HepG2 (cell line): Measurements from ENCODE around the gene NFATC4. TPM values are rescaled to one million over a fixed set of nuclear protein-coding genes. Genes with fewer than 3 reads are reported as not detected.

ENCODE experiments used
- AGO2 ChIP-seq: fragments of 200-400 bp; formaldehyde crosslinking; optimal IDR thresholded peaks from 2 replicates; pipeline ENCODE3; 2017; ENCODE audit warnings: mild to moderate bottlenecking, low read depth, low read length, moderate library complexity
- DPF2 ChIP-seq: sonication (generic); formaldehyde crosslinking; IDR thresholded peaks from 2 replicates; pipeline ENCODE4 v1.4.0; 2020; ENCODE audit warnings: mild to moderate bottlenecking, low read depth, missing genetic modification reagents, borderline replicate concordance
- DR1 ChIP-seq: sonication (generic); formaldehyde crosslinking; IDR thresholded peaks from 2 replicates; pipeline ENCODE4 v1.8.0; 2021; ENCODE audit warnings: mild to moderate bottlenecking, missing genetic modification reagents, inconsistent platforms
- KAT8 ChIP-seq: IDR thresholded peaks from 2 replicates; pipeline ENCODE4 v1.6.1; 2016; ENCODE audit warnings: missing genetic modification reagents, missing compliant biosample characterization
- NFIB ChIP-seq: sonication (generic); formaldehyde crosslinking; IDR thresholded peaks from 2 replicates; pipeline ENCODE4 v1.9.0; 2021; ENCODE audit warnings: missing genetic modification reagents, mild to moderate bottlenecking, borderline replicate concordance
- PHF21A ChIP-seq: sonication (generic); formaldehyde crosslinking; IDR thresholded peaks from 2 replicates; pipeline ENCODE4 v1.5.0; 2020; ENCODE audit warnings: mild to moderate bottlenecking, missing genetic modification reagents
- SUZ12 ChIP-seq: fragments of 150-350 bp; IDR thresholded peaks from 2 replicates; pipeline ENCODE4 v1.6.1; 2014; ENCODE audit warnings: low read depth, low read length
- TBX2 ChIP-seq: sonication (generic); formaldehyde crosslinking; IDR thresholded peaks from 2 replicates; pipeline ENCODE4 v1.5.0; 2020; ENCODE audit warnings: missing genetic modification reagents, mild to moderate bottlenecking, borderline replicate concordance
- ZNF274 ChIP-seq: sonication (generic); formaldehyde crosslinking; IDR thresholded peaks from 2 replicates; pipeline ENCODE4 v1.5.1; 2020; ENCODE audit warnings: mild to moderate bottlenecking, missing genetic modification reagents
- ZNF781 ChIP-seq: sonication (generic); formaldehyde crosslinking; IDR thresholded peaks from 2 replicates; pipeline ENCODE4 v1.5.1; 2020; ENCODE audit warnings: borderline replicate concordance, mild to moderate bottlenecking, missing genetic modification reagents; ENCODE audit errors: not compliant biosample characterization
- polyA plus RNA-seq, 8 experiments: library from polyadenylated mRNA; depleted of rRNA in 3 of 8; stranded (reverse) in 7 of 8; unstranded in 1 of 8; fragments of >200 nt; fragmentation: Illumina TruSeq in 4 of 8; extraction: Trizol in 4 of 8; gene quantifications; 2 replicates each; pipeline versions ENCODE4 v1.2.1 to v1.2.3, GENCODE V29; 2011 to 2016; ENCODE audit warnings: low read depth in 4 of 8, missing spikeins in 1 of 8, mixed read lengths in 1 of 8; ENCODE audit not compliant: insufficient read depth in 1 of 8
- total RNA-seq, 5 experiments: library from RNA; depleted of rRNA; stranded (reverse); fragments of >200 nt; fragmentation: Illumina TruSeq; extraction: Trizol; gene quantifications; 2 replicates each; pipeline ENCODE4 v1.2.3, GENCODE V29; 2016; ENCODE audit warnings: low read depth in 1 of 5
- TF ChIP-seq, protein P1 (sequence below): IDR thresholded peaks from 2 replicates; pipeline ENCODE4 v1.6.1; 2016; ENCODE audit warnings: mild to moderate bottlenecking
- TF ChIP-seq, protein P2 (sequence below): sonication (generic); formaldehyde crosslinking; IDR thresholded peaks from 2 replicates; pipeline ENCODE4 v1.4.0; 2020; ENCODE audit warnings: missing genetic modification reagents
- TF ChIP-seq, protein P3 (sequence below): sonication (generic); formaldehyde crosslinking; IDR thresholded peaks from 2 replicates; pipeline ENCODE4 v1.8.0; 2022; ENCODE audit warnings: mild to moderate bottlenecking, missing genetic modification reagents; ENCODE audit not compliant: insufficient replicate concordance
- TF ChIP-seq, protein P4 (sequence below): sonication (generic); formaldehyde crosslinking; IDR thresholded peaks from 2 replicates; pipeline ENCODE4 v1.4.0; 2020; ENCODE audit warnings: missing genetic modification reagents, borderline replicate concordance

Gene NFATC4
- total and polyA plus RNA-seq, 2 of the 13 experiments (the other 11 are each of a cell fraction or from before 2014, with no cell fraction given): 0.04 to 0.15 TPM

DNA sequence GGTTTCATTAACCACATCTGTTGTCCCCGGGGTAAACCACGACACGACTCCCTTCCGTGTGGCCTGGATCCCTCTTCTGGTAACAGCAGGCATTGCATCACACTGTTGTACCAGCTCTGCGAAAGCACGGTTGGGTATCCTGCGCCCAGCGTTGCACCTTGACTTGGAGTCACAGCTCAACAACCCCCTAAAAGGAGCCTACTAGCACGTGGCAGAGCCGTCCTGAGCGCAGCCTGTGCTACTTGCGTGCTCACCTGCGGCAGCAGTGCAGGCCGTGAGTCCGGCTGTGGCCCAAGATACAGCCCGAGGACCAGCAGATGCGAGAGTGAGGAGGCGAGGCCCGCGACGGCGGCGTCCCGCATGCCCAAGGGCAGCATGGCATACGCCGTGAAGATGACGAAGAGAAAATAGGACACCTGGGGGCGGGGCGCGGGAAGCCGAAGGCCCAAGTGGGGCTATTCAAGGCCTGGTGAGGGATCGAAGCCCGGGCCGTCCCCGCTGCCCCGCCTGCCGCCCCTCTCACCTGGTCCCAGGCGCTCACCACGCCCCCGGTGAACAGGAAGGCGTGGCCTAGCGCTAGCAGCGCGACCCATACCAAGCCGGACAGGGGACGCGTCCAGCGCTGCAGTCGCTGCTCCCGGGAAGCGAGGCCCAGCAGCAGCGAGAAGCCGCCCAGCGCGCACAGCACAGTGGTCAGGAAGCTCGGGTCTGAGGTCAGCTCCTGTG is 35.6 kb upstream of the NFATC4 start (continued):
- TF ChIP-seq, protein P1, sequence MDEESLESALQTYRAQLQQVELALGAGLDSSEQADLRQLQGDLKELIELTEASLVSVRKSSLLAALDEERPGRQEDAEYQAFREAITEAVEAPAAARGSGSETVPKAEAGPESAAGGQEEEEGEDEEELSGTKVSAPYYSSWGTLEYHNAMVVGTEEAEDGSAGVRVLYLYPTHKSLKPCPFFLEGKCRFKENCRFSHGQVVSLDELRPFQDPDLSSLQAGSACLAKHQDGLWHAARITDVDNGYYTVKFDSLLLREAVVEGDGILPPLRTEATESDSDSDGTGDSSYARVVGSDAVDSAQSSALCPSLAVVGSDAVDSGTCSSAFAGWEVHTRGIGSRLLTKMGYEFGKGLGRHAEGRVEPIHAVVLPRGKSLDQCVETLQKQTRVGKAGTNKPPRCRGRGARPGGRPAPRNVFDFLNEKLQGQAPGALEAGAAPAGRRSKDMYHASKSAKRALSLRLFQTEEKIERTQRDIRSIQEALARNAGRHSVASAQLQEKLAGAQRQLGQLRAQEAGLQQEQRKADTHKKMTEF: peak; percentile 87; the same call in 1 of the 2 replicates
- TF ChIP-seq AGO2 (no peak), ZNF781 (CRISPR knock-in tag) (peak; percentile 95), SUZ12 (no peak), ZNF274 (CRISPR knock-in tag) (peak; percentile 99), DR1 (no peak), PHF21A (peak; percentile 67; the same call in 1 of the 2 replicates), TBX2 (CRISPR knock-in tag) (peak; percentile 90; the same call in 1 of the 2 replicates), KAT8 (CRISPR knock-in tag) (peak; percentile 71; the same call in 1 of the 2 replicates), NFIB (CRISPR knock-in tag) (no peak), DPF2 (peak; percentile 22)
- TF ChIP-seq, protein P2, sequence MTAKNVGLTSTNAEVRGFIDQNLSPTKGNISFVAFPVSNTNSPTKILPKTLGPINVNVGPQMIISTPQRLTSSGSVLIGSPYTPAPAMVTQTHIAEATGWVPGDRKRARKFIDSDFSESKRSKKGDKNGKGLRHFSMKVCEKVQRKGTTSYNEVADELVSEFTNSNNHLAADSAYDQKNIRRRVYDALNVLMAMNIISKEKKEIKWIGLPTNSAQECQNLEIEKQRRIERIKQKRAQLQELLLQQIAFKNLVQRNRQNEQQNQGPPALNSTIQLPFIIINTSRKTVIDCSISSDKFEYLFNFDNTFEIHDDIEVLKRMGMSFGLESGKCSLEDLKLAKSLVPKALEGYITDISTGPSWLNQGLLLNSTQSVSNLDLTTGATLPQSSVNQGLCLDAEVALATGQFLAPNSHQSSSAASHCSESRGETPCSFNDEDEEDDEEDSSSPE (CRISPR knock-in tag): peak; percentile 82
- TF ChIP-seq, protein P3, sequence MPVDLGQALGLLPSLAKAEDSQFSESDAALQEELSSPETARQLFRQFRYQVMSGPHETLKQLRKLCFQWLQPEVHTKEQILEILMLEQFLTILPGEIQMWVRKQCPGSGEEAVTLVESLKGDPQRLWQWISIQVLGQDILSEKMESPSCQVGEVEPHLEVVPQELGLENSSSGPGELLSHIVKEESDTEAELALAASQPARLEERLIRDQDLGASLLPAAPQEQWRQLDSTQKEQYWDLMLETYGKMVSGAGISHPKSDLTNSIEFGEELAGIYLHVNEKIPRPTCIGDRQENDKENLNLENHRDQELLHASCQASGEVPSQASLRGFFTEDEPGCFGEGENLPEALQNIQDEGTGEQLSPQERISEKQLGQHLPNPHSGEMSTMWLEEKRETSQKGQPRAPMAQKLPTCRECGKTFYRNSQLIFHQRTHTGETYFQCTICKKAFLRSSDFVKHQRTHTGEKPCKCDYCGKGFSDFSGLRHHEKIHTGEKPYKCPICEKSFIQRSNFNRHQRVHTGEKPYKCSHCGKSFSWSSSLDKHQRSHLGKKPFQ (CRISPR knock-in tag): no peak
- TF ChIP-seq, protein P4, sequence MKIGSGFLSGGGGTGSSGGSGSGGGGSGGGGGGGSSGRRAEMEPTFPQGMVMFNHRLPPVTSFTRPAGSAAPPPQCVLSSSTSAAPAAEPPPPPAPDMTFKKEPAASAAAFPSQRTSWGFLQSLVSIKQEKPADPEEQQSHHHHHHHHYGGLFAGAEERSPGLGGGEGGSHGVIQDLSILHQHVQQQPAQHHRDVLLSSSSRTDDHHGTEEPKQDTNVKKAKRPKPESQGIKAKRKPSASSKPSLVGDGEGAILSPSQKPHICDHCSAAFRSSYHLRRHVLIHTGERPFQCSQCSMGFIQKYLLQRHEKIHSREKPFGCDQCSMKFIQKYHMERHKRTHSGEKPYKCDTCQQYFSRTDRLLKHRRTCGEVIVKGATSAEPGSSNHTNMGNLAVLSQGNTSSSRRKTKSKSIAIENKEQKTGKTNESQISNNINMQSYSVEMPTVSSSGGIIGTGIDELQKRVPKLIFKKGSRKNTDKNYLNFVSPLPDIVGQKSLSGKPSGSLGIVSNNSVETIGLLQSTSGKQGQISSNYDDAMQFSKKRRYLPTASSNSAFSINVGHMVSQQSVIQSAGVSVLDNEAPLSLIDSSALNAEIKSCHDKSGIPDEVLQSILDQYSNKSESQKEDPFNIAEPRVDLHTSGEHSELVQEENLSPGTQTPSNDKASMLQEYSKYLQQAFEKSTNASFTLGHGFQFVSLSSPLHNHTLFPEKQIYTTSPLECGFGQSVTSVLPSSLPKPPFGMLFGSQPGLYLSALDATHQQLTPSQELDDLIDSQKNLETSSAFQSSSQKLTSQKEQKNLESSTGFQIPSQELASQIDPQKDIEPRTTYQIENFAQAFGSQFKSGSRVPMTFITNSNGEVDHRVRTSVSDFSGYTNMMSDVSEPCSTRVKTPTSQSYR (CRISPR knock-in tag): peak; percentile 55
